H9 (cell line): ENCODE measurements around the gene OARD1. TPM values are rescaled to one million over a fixed set of nuclear protein-coding genes. Genes with fewer than 3 reads are reported as not detected.

ENCODE experiments used
- DNase-seq: peaks from one replicate; pipeline ENCODE4 v3.0.0-alpha.2; 2017
- H2AFZ ChIP-seq: one replicate; pipeline ENCODE4 v1.6.1; 2013; ENCODE audit warnings: mild to moderate bottlenecking, low read length, control low read depth, moderate library complexity
- H2AK5ac ChIP-seq: 2 replicates; pipeline ENCODE4 v1.6.1; 2013; ENCODE audit warnings: low read length, control low read depth, mixed read lengths; ENCODE audit not compliant: insufficient read length
- H2BK120ac ChIP-seq: one replicate; pipeline ENCODE4 v1.6.1; 2013; ENCODE audit warnings: low read depth, mild to moderate bottlenecking, low read length, control low read depth, inconsistent platforms; ENCODE audit not compliant: poor library complexity, severe bottlenecking
- H2BK12ac ChIP-seq: 2 replicates; pipeline ENCODE4 v1.6.1; 2013; ENCODE audit warnings: low read length, control low read depth, mixed read lengths, low read depth; ENCODE audit not compliant: insufficient read length
- H2BK15ac ChIP-seq: 2 replicates; pipeline ENCODE4 v1.6.1; 2013; ENCODE audit warnings: low read depth, low read length, control low read depth
- H2BK20ac ChIP-seq: one replicate; pipeline ENCODE4 v1.6.1; 2013; ENCODE audit warnings: low read depth, mild to moderate bottlenecking, low read length, control low read depth, inconsistent platforms; ENCODE audit not compliant: poor library complexity, severe bottlenecking
- H2BK5ac ChIP-seq: 2 replicates; pipeline ENCODE4 v1.6.1; 2013; ENCODE audit warnings: low read length, control low read depth, mixed read lengths; ENCODE audit not compliant: insufficient read length
- H3K14ac ChIP-seq: 2 replicates; pipeline ENCODE4 v1.6.1; 2013; ENCODE audit warnings: low read length, control low read depth; ENCODE audit not compliant: insufficient read depth
- H3K18ac ChIP-seq: 2 replicates; pipeline ENCODE4 v1.6.1; 2013; ENCODE audit warnings: low read depth, mild to moderate bottlenecking, mixed read lengths, low read length, control low read depth; ENCODE audit not compliant: insufficient read length
- H3K23ac ChIP-seq: 2 replicates; pipeline ENCODE4 v1.6.1; 2013; ENCODE audit warnings: low read length, control low read depth, mixed read lengths, low read depth; ENCODE audit not compliant: insufficient read length
- H3K23me2 ChIP-seq: 2 replicates; pipeline ENCODE4 v1.6.1; 2013; ENCODE audit warnings: low read depth, mild to moderate bottlenecking, mixed read lengths, low read length, control low read depth; ENCODE audit not compliant: insufficient read length, poor library complexity, severe bottlenecking
- H3K27ac ChIP-seq: 2 replicates; pipeline ENCODE4 v1.5.1; 2013; ENCODE audit warnings: low read length, control low read depth, mixed read lengths, low read depth; ENCODE audit not compliant: insufficient read length
- H3K27me3 ChIP-seq: 2 replicates; pipeline ENCODE4 v1.6.1; 2013; ENCODE audit warnings: low read length, control low read depth, inconsistent platforms; ENCODE audit not compliant: insufficient read depth
- H3K4ac ChIP-seq: 2 replicates; pipeline ENCODE4 v1.6.1; 2013; ENCODE audit warnings: low read depth, mild to moderate bottlenecking, control low read depth, inconsistent platforms, low read length, moderate library complexity
- H3K4me1 ChIP-seq: 2 replicates; pipeline ENCODE4 v1.6.1; 2013; ENCODE audit warnings: low read length, control low read depth, inconsistent platforms; ENCODE audit not compliant: insufficient read depth
- H3K4me2 ChIP-seq: 2 replicates; pipeline ENCODE4 v1.6.1; 2013; ENCODE audit warnings: low read length, control low read depth, mixed read lengths; ENCODE audit not compliant: insufficient read length, insufficient read depth
- H3K56ac ChIP-seq: 2 replicates; pipeline ENCODE4 v1.6.1; 2013; ENCODE audit warnings: low read depth, mild to moderate bottlenecking, mixed read lengths, low read length, control low read depth; ENCODE audit not compliant: insufficient read length
- H3K79me1 ChIP-seq: 2 replicates; pipeline ENCODE4 v1.6.1; 2013; ENCODE audit warnings: low read depth, mild to moderate bottlenecking, moderate library complexity, low read length, control low read depth, inconsistent platforms; ENCODE audit not compliant: insufficient read depth, poor library complexity, severe bottlenecking
- H3K79me2 ChIP-seq: 2 replicates; pipeline ENCODE4 v1.6.1; 2013; ENCODE audit warnings: low read length, control low read depth, inconsistent platforms; ENCODE audit not compliant: insufficient read depth
- H3K9ac ChIP-seq: 2 replicates; pipeline ENCODE4 v1.6.1; 2013; ENCODE audit warnings: low read length, control low read depth, mixed read lengths; ENCODE audit not compliant: insufficient read length; ENCODE audit errors: extremely low read depth
- H3K9me3 ChIP-seq: one replicate; pipeline ENCODE4 v1.6.1; 2013; ENCODE audit warnings: low read depth, low read length, inconsistent platforms; ENCODE audit not compliant: control insufficient read depth
- H3T11ph ChIP-seq: one replicate; pipeline ENCODE4 v1.6.1; 2013; ENCODE audit warnings: mild to moderate bottlenecking, low read length, control low read depth, inconsistent platforms
- H4K20me1 ChIP-seq: one replicate; pipeline ENCODE4 v1.6.1; 2013; ENCODE audit not compliant: control insufficient read depth, insufficient read length, insufficient read depth
- H4K5ac ChIP-seq: 2 replicates; pipeline ENCODE4 v1.6.1; 2013; ENCODE audit warnings: low read depth, mild to moderate bottlenecking, mixed read lengths, low read length, control low read depth; ENCODE audit not compliant: insufficient read length
- H4K8ac ChIP-seq: replicated peaks from 2 replicates; pipeline ENCODE4 v1.6.1; 2013; ENCODE audit warnings: low read length, control low read depth, mixed read lengths, low read depth; ENCODE audit not compliant: insufficient read length
- H4K91ac ChIP-seq: 2 replicates; pipeline ENCODE4 v1.6.1; 2013; ENCODE audit warnings: low read depth, mild to moderate bottlenecking, moderate library complexity, mixed read lengths, low read length, control low read depth; ENCODE audit not compliant: insufficient read length
- H3K27ac Mint-ChIP-seq, 3 experiments: 2 replicates in 2 of 3; 3 replicates in 1 of 3; pipeline ENCODE4 v1.8.0; 2020 to 2021; ENCODE audit warnings: mixed read lengths in 3 of 3, mild to moderate bottlenecking in 1 of 3, moderate library complexity in 1 of 3
- H3K27me3 Mint-ChIP-seq: 2 replicates; pipeline ENCODE4 v1.8.0; 2021; ENCODE audit warnings: low read depth, mild to moderate bottlenecking, moderate library complexity, mixed read lengths
- H3K36me3 Mint-ChIP-seq, 3 experiments: 2 replicates in 2 of 3; 3 replicates in 1 of 3; pipeline ENCODE4 v1.8.0; 2020 to 2021; ENCODE audit warnings: low read depth in 3 of 3, mixed read lengths in 3 of 3; ENCODE audit not compliant: insufficient read depth in 1 of 3
- H3K4me1 Mint-ChIP-seq, 2 experiments: 2 replicates each; pipeline ENCODE4 v1.8.0; 2020; ENCODE audit warnings: mixed read lengths in 2 of 2
- H3K4me3 Mint-ChIP-seq, 2 experiments: 2 replicates in 1 of 2; 3 replicates in 1 of 2; pipeline ENCODE4 v1.8.0; 2020 to 2021; ENCODE audit warnings: mild to moderate bottlenecking in 2 of 2, mixed read lengths in 2 of 2, moderate library complexity in 1 of 2
- H3K9me3 Mint-ChIP-seq, 2 experiments: 2 replicates in 1 of 2; 3 replicates in 1 of 2; pipeline ENCODE4 v1.8.0; 2020; ENCODE audit warnings: mild to moderate bottlenecking in 2 of 2, mixed read lengths in 2 of 2, moderate library complexity in 1 of 2
- WGBS: extraction: QIAGEN DNeasy Blood & Tissue Kit; methylation state at CpG from one replicate; pipeline ENCODE4 v1.1.7; 2013; ENCODE audit warnings: missing lambda C conversion rate, low lambda C conversion rate, mixed read lengths; ENCODE audit not compliant: insufficient read length; ENCODE audit errors: extremely low coverage; 5-methylcytosine and 5-hydroxymethylcytosine counted together
- total RNA-seq: library from RNA; stranded (reverse); gene quantifications from 2 replicates; pipeline ENCODE4 v1.2.1, GENCODE V29; 2021
- TF ChIP-seq, protein P1 (sequence below): fragments of 200-600 bp; sonication (generic); conservative IDR thresholded peaks from 3 replicates; pipeline ENCODE4 v1.8.0; 2021; ENCODE audit warnings: antibody characterized with exemption, mild to moderate bottlenecking

OARD1 gene
- total RNA-seq, 1 experiment from 2014 or later, result 36.6 TPM

DNA sequence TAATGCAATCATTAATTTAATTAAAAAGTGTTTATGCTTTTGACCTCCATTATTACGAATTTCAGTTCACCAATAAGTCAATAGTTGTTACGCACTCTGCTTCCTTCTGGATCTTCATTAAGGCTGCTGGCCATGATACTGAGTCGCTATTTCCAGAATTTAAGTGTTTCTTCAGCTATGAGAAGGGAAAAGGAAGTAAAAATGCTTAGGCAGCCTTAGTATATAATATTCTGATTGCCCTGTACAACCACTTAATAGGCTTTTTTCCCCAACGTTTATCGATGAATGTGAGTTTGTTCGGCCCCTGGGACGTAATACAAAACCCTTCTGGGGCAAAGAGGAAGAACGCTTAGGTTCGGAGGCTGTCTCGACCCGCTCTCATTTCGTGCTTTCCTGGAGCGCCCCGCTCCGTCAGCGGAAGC is 644 bp downstream of the OARD1 start:
- H2AFZ ChIP-seq, result no peak overlapping the region

More for the DNA sequence above, 644 bp downstream of the OARD1 start:
- Histone ChIP-seq H3K9me3 (no peaks in the 10 kb centered on the region), H2BK15ac (no peak overlapping the region), H2BK5ac (no peak overlapping the region), H3K23ac (no peak overlapping the region), H3K4ac (no peak overlapping the region), H3K18ac (no peak overlapping the region), H4K20me1 (no peaks in the 10 kb centered on the region), H4K91ac (no peak overlapping the region), H2AK5ac (no peak overlapping the region), H3K9ac (peak overlapping the region; percentile 80), H3K56ac (no peak overlapping the region), H3K27ac (peak overlapping the region; percentile 88), H3K4me1 (no peaks in the 10 kb centered on the region), H3K79me1 (no peaks in the 10 kb centered on the region), H2BK12ac (no peak overlapping the region), H3T11ph (no peak overlapping the region), H3K23me2 (peaks cover 9% of the 10 kb centered on the region), H4K8ac (no peak overlapping the region), H2BK20ac (no peak overlapping the region), H2BK120ac (no peak overlapping the region), H3K27me3 (no peaks in the 10 kb centered on the region), H3K79me2 (peaks cover 28% of the 10 kb centered on the region), H3K4me2 (peak overlapping the region; percentile 66), H3K14ac (no peak overlapping the region; the same call in 1 of the 2 replicates), H4K5ac (no peak overlapping the region)
- Mint-ChIP-seq H3K27me3 (no peaks in the 10 kb centered on the region), H3K4me3 (peak overlapping the region; percentile 89 to 91), H3K27ac (peak overlapping the region; percentile 97 to 99 (median 97)), H3K36me3 (peaks cover 0 to 48% (median 32%) of the 10 kb centered on the region in 3 experiments; a peak in 5 of 7 replicates), H3K4me1 (peaks cover 38 to 39% of the 10 kb centered on the region in 2 experiments), H3K9me3 (no peaks in the 10 kb centered on the region; a peak in 1 of 5 replicates)
- DNase-seq, result no peak
- no CpG with 5 or more reads among the region's 16 CpGs for WGBS
- TF ChIP-seq, protein P1, sequence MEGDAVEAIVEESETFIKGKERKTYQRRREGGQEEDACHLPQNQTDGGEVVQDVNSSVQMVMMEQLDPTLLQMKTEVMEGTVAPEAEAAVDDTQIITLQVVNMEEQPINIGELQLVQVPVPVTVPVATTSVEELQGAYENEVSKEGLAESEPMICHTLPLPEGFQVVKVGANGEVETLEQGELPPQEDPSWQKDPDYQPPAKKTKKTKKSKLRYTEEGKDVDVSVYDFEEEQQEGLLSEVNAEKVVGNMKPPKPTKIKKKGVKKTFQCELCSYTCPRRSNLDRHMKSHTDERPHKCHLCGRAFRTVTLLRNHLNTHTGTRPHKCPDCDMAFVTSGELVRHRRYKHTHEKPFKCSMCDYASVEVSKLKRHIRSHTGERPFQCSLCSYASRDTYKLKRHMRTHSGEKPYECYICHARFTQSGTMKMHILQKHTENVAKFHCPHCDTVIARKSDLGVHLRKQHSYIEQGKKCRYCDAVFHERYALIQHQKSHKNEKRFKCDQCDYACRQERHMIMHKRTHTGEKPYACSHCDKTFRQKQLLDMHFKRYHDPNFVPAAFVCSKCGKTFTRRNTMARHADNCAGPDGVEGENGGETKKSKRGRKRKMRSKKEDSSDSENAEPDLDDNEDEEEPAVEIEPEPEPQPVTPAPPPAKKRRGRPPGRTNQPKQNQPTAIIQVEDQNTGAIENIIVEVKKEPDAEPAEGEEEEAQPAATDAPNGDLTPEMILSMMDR, result no peak
